Measurements from ENCODE around the gene PATL1. TPM values are rescaled to one million over a fixed set of nuclear protein-coding genes. Genes with fewer than 3 reads are reported as not detected.

The PATL1 gene
- polyA plus RNA-seq, 1 of the 3 experiments (the other 2 are of a cell fraction): 20.5 TPM

DNA sequence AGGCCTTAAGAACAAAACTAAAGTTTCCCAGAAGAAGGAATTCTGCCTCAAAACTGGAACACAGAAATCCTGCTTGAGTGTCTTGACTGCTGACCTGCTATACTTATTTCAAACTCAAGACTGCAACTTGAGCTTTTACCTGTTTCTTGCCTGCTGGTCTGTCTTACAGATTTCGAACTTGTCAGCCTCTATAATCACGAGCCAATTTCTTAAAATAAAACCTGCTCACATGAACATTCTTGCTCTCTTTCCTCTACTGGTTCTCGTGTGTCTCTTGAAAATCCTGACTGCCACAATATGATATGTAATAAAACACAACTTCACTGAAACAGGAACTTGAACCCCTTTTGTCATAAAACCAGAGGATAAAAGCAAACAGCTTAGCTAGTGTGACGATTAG, 13.9 kb downstream of the PATL1 start:
- POLR2A ChIA-PET: no interaction called here
- no peak overlapping the region for H3K9ac ChIP-seq
- TF ChIP-seq, protein P1, sequence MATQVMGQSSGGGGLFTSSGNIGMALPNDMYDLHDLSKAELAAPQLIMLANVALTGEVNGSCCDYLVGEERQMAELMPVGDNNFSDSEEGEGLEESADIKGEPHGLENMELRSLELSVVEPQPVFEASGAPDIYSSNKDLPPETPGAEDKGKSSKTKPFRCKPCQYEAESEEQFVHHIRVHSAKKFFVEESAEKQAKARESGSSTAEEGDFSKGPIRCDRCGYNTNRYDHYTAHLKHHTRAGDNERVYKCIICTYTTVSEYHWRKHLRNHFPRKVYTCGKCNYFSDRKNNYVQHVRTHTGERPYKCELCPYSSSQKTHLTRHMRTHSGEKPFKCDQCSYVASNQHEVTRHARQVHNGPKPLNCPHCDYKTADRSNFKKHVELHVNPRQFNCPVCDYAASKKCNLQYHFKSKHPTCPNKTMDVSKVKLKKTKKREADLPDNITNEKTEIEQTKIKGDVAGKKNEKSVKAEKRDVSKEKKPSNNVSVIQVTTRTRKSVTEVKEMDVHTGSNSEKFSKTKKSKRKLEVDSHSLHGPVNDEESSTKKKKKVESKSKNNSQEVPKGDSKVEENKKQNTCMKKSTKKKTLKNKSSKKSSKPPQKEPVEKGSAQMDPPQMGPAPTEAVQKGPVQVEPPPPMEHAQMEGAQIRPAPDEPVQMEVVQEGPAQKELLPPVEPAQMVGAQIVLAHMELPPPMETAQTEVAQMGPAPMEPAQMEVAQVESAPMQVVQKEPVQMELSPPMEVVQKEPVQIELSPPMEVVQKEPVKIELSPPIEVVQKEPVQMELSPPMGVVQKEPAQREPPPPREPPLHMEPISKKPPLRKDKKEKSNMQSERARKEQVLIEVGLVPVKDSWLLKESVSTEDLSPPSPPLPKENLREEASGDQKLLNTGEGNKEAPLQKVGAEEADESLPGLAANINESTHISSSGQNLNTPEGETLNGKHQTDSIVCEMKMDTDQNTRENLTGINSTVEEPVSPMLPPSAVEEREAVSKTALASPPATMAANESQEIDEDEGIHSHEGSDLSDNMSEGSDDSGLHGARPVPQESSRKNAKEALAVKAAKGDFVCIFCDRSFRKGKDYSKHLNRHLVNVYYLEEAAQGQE (IDR thresholded peaks at IDR 0.05; ENCODE audit: low read depth, low read length): no peak
- TF ChIP-seq ELF1 (IDR thresholded peaks at IDR 0.05): no peak
- no peak for TF ChIP-seq RAD21 (IDR thresholded peaks at IDR 0.05; ENCODE audit: low read length)
- no peak for TF ChIP-seq ZBTB33 (IDR thresholded peaks at IDR 0.05; ENCODE audit: borderline replicate concordance, low read depth)
- no peak for TF ChIP-seq FOSL2 (IDR thresholded peaks at IDR 0.05; ENCODE audit: borderline replicate concordance, low read depth)
- no peak for TF ChIP-seq NFIC (IDR thresholded peaks at IDR 0.05; ENCODE audit: borderline replicate concordance)
- TF ChIP-seq GABPA (IDR thresholded peaks at IDR 0.05; ENCODE audit: low read depth): no peak
- TF ChIP-seq RCOR1 (IDR thresholded peaks at IDR 0.05; ENCODE audit: low read length): no peak
- no peak for TF ChIP-seq SMC3 (IDR thresholded peaks at IDR 0.05; ENCODE audit: low read depth, low read length)
- H3K4me1 ChIP-seq (ENCODE audit: control insufficient read depth in 1 of 2, insufficient read depth in 2 of 2, low read depth in 1 of 2, low read length in 1 of 2): no peaks in the 10 kb centered on the region
- H2AFZ ChIP-seq (ENCODE audit: low read depth): no peak overlapping the region
- no peak overlapping the region for H3K4me3 ChIP-seq (ENCODE audit: low read depth in 2 of 2, low read length in 1 of 2)
- H3K36me3 ChIP-seq (replicated peaks in 1 of 2; ENCODE audit: control insufficient read depth in 1 of 2, insufficient read depth in 2 of 2, low read length in 1 of 2): peaks cover 86 to 93% of the 10 kb centered on the region in 2 experiments
- peaks cover 6% of the 10 kb centered on the region; the same call in 1 of the 2 replicates for H3K79me2 ChIP-seq (ENCODE audit: insufficient read depth)
- H3K4me2 ChIP-seq: no peak overlapping the region
- no peaks in the 10 kb centered on the region for H3K9me2 ChIP-seq
- H3F3A ChIP-seq (replicated peaks; ENCODE audit: insufficient read depth): peaks cover 8% of the 10 kb centered on the region
- CTCF ChIA-PET: no interaction called here
- H3K27ac ChIP-seq (ENCODE audit: low read depth in 2 of 2, low read length in 1 of 2): no peak overlapping the region
- WGBS (ENCODE audit: low lambda C conversion rate): 96% methylated on average over 4 of the region's 4 CpGs
- DNase-seq: no peak
- no peaks in the 10 kb centered on the region for H3K9me3 ChIP-seq
- 0 out of 2 replicates have a peak, but pooled peaks cover 4% of the 10 kb centered on the region for H4K20me1 ChIP-seq (ENCODE audit: insufficient read depth)
- no peaks in the 10 kb centered on the region for H3K27me3 ChIP-seq (ENCODE audit: insufficient read depth)

DNA sequence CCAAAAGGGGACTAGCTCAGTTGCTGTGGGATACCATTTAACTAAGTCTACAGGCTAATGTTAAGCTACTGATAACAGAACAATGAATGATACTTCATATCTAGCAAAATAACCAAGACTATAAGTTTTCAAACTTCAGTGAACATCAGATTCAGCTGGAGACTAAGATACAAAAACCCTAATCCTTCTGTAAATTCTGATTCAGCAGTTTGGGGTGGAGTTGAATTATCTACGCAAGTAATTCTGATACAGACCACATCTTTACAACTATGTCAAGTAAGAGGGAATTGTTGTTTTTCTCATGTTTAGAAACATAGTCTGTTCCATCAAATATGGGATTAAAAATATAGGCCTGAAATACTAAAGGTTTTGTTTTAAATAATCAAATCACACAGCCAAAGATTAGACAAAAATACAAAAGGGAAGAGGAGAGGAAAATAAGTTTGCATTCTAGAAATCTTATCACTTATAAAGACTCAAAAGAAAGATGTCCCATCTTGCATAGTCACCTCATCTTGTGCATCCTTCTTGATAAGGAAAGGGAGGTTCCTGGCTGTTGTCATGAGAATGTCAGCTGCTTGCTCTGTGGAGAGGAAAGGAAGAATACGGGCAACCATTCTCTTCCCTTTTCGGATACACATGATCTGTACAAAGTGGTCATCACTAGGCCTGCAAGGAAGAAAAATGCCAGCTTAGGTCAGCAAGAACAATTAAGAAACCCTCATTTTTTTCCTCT, 21.4 kb downstream of the PATL1 start:
- TF ChIP-seq ZBTB33 (IDR thresholded peaks at IDR 0.05; ENCODE audit: borderline replicate concordance, low read depth) (no peak), ELF1 (IDR thresholded peaks at IDR 0.05) (no peak), FOSL2 (IDR thresholded peaks at IDR 0.05; ENCODE audit: borderline replicate concordance, low read depth) (no peak), FOXJ3 (CRISPR knock-in tag; IDR thresholded peaks at IDR 0.05) (no peak)
- H3K9me3 ChIP-seq: no peaks in the 10 kb centered on the region
- peaks cover 81 to 94% of the 10 kb centered on the region in 2 experiments for H3K36me3 ChIP-seq (replicated peaks in 1 of 2; ENCODE audit: control insufficient read depth in 1 of 2, insufficient read depth in 2 of 2, low read length in 1 of 2)
- H2AFZ ChIP-seq (ENCODE audit: low read depth): no peak overlapping the region
- no peak overlapping the region for H3K27ac ChIP-seq (ENCODE audit: low read depth in 2 of 2, low read length in 1 of 2)
- peaks cover 16% of the 10 kb centered on the region; the same call in 1 of the 2 replicates for H3K79me2 ChIP-seq (ENCODE audit: insufficient read depth)
- H3K9ac ChIP-seq: no peak overlapping the region
- no peaks in the 10 kb centered on the region for H3K9me2 ChIP-seq
- WGBS (ENCODE audit: low lambda C conversion rate): 96% methylated on average over 3 of the region's 3 CpGs
- ChIA-PET POLR2A (no interaction called here), CTCF (interaction anchor here (0.9 kb wide), 1 partner anchor 110 kb away, joined by 3 read pairs; no protein-coding TSS in a partner anchor)
- no peaks in the 10 kb centered on the region for H3K4me1 ChIP-seq (ENCODE audit: control insufficient read depth in 1 of 2, insufficient read depth in 2 of 2, low read depth in 1 of 2, low read length in 1 of 2)
- no peak overlapping the region for H3K4me2 ChIP-seq
- H3K27me3 ChIP-seq (ENCODE audit: insufficient read depth): no peaks in the 10 kb centered on the region
- H3F3A ChIP-seq (replicated peaks; ENCODE audit: insufficient read depth): peaks cover 7% of the 10 kb centered on the region
- H4K20me1 ChIP-seq (ENCODE audit: insufficient read depth): no peaks in the 10 kb centered on the region
- DNase-seq: no peak
- H3K4me3 ChIP-seq (ENCODE audit: low read depth in 2 of 2, low read length in 1 of 2): no peak overlapping the region

Data from SK-N-SH (cell line).